BE2C (cell line): ENCODE data around the gene UQCR10.

Source experiments
- DNase-seq: peaks from one replicate; pipeline ENCODE4 v3.0.0-alpha.2; 2020
- H3K27me3 ChIP-seq: fragments of 250-450 bp; sonication (Bioruptor Pico); 2 replicates; pipeline ENCODE4 v1.5.1; 2020; ENCODE audit warnings: mild to moderate bottlenecking
- H3K36me3 ChIP-seq: fragments of 250-450 bp; sonication (Bioruptor Pico); 2 replicates; pipeline ENCODE4 v1.5.1; 2020; ENCODE audit warnings: mild to moderate bottlenecking
- H3K4me1 ChIP-seq: fragments of 250-450 bp; sonication (Bioruptor Pico); 2 replicates; pipeline ENCODE4 v1.5.1; 2020
- H3K4me3 ChIP-seq: 2 replicates; pipeline ENCODE4 v1.5.1; 2011; ENCODE audit warnings: low read depth, low read length
- H3K9me3 ChIP-seq: fragments of 250-450 bp; sonication (Bioruptor Pico); 2 replicates; pipeline ENCODE4 v1.5.1; 2020
- CTCF ChIP-seq: IDR thresholded peaks from 2 replicates; pipeline ENCODE4 v1.5.1; 2012; ENCODE audit warnings: mild to moderate bottlenecking, low read depth, low read length

UQCR10 gene

GRCh38 chr22:29780748-29781676, 13.8 kb downstream of the UQCR10 start:
- no peaks in the 10 kb centered on the region for H3K27me3 ChIP-seq
- TF ChIP-seq CTCF: no peak
- no peak for DNase-seq
- H3K4me1 ChIP-seq: no peaks in the 10 kb centered on the region; the same call in 1 of the 2 replicates
- no peaks in the 10 kb centered on the region for H3K9me3 ChIP-seq
- H3K4me3 ChIP-seq: no peak overlapping the region
- no peaks in the 10 kb centered on the region for H3K36me3 ChIP-seq

GRCh38 chr22:29782061-29782845, 15.1 kb downstream of the UQCR10 start:
- Histone ChIP-seq H3K4me1 (no peaks in the 10 kb centered on the region; the same call in 1 of the 2 replicates), H3K9me3 (no peaks in the 10 kb centered on the region), H3K27me3 (no peaks in the 10 kb centered on the region), H3K36me3 (no peaks in the 10 kb centered on the region), H3K4me3 (no peak overlapping the region)
- TF ChIP-seq CTCF: no peak
- no peak for DNase-seq

GRCh38 chr22:29784451-29785361, 17.5 kb downstream of the UQCR10 start:
- no peak overlapping the region for H3K4me3 ChIP-seq
- no peak for TF ChIP-seq CTCF
- no peaks in the 10 kb centered on the region for H3K9me3 ChIP-seq
- DNase-seq: no peak
- no peaks in the 10 kb centered on the region for H3K27me3 ChIP-seq
- peaks cover 13% of the 10 kb centered on the region for H3K36me3 ChIP-seq
- H3K4me1 ChIP-seq: no peaks in the 10 kb centered on the region; the same call in 1 of the 2 replicates

- peaks cover 24% of the 10 kb centered on the region for H3K36me3 ChIP-seq
- no peaks in the 10 kb centered on the region for H3K9me3 ChIP-seq
- no peak overlapping the region for H3K4me3 ChIP-seq
- H3K4me1 ChIP-seq: no peaks in the 10 kb centered on the region; the same call in 1 of the 2 replicates
- no peak for DNase-seq
- no peaks in the 10 kb centered on the region for H3K27me3 ChIP-seq
- no peak for TF ChIP-seq CTCF
Measured at GRCh38 chr22:29786031-29786430, 18.9 kb downstream of the UQCR10 start.

GRCh38 chr22:29787371-29787980, 20.3 kb downstream of the UQCR10 start:
- H3K27me3 ChIP-seq: no peaks in the 10 kb centered on the region
- H3K4me1 ChIP-seq: no peaks in the 10 kb centered on the region
- H3K36me3 ChIP-seq: peaks cover 36% of the 10 kb centered on the region

More at GRCh38 chr22:29787371-29787980, 20.3 kb downstream of the UQCR10 start:
- DNase-seq: no peak
- Histone ChIP-seq H3K4me3 (no peak overlapping the region), H3K9me3 (no peaks in the 10 kb centered on the region)
- no peak for TF ChIP-seq CTCF
